Endothelial cell of umbilical vein (primary cell): Measurements from ENCODE around the gene HOXD10. TPM values are rescaled to one million over a fixed set of nuclear protein-coding genes. Genes with fewer than 3 reads are reported as not detected.

Experiments used
- BruUV-seq: library from RNA; stranded (reverse); fragments of 400-500 nt; replicated peaks from 2 replicates; lab custom pipeline; 2021; lab: Mats Ljungman, UMichigan
- CTCF ChIA-PET: fragments of 300-600, 350-600 bp; sonication (Branson Sonifier 250); formaldehyde crosslinking; loops from one replicate; lab custom pipeline; 2021; ENCODE audit warnings: antibody characterized with exemption, inconsistent platforms; lab: Charles Lee
- POLR2A ChIA-PET: fragments of 300-600, 350-600 bp; sonication (Branson Sonifier 250); formaldehyde crosslinking; loops from one replicate; lab custom pipeline; 2021; ENCODE audit warnings: antibody characterized with exemption, inconsistent platforms; lab: Charles Lee
- DNase-seq: peaks from one replicate; pipeline ENCODE4 v3.0.0-alpha.2; 2011; ENCODE audit warnings: low read depth, low spot score
- FAIRE-seq: peaks from 2 replicates; lab custom pipeline; 2011; peaks lifted over from hg19 to GRCh38; lab: Jason Lieb, UNC
- H2AFZ ChIP-seq: 2 replicates; pipeline ENCODE4 v1.6.0; 2012; ENCODE audit warnings: low read depth, low read length, control low read depth, inconsistent platforms
- H3K27ac ChIP-seq: 2 replicates; pipeline ENCODE4 v1.5.1; 2011; ENCODE audit warnings: low read depth, mild to moderate bottlenecking, control low read depth, low read length, moderate library complexity; ENCODE audit not compliant: insufficient read depth
- H3K27me3 ChIP-seq, 2 experiments: 2 replicates each; pipeline versions ENCODE4 v1.6.0 to v1.6.1; 2011; ENCODE audit warnings: low read length in 2 of 2, mixed read lengths in 1 of 2; ENCODE audit not compliant: control insufficient read depth in 2 of 2, insufficient read depth in 2 of 2
- H3K36me3 ChIP-seq, 2 experiments: 2 replicates in 1 of 2; 3 replicates in 1 of 2; pipeline ENCODE4 v1.5.1; 2011; ENCODE audit warnings: low read length in 2 of 2, mild to moderate bottlenecking in 1 of 2, moderate library complexity in 1 of 2; ENCODE audit not compliant: control insufficient read depth in 2 of 2, insufficient read depth in 2 of 2; ENCODE audit errors: extremely low read depth in 1 of 2
- H3K4me1 ChIP-seq: 3 replicates; pipeline ENCODE4 v1.5.1; 2011; ENCODE audit warnings: mild to moderate bottlenecking, low read length; ENCODE audit not compliant: control insufficient read depth, insufficient read depth; ENCODE audit errors: extremely low read depth
- H3K4me2 ChIP-seq: 2 replicates; pipeline ENCODE4 v1.6.1; 2011; ENCODE audit warnings: low read length, control low read depth, mixed read lengths; ENCODE audit not compliant: insufficient read depth
- H3K4me3 ChIP-seq, 3 experiments: fragments of 200-600 bp in 1 of 3; sonication (generic), shearing (Covaris generic) in 1 of 3; replicated peaks in 1 of 3; 2 replicates each; pipeline ENCODE4 v1.5.1; 2011 to 2016; ENCODE audit warnings: control low read depth in 3 of 3, low read length in 3 of 3, mild to moderate bottlenecking in 2 of 3, inconsistent platforms in 1 of 3, low read depth in 1 of 3, moderate library complexity in 1 of 3; ENCODE audit not compliant: insufficient read depth in 1 of 3
- H3K79me2 ChIP-seq: 2 replicates; pipeline ENCODE4 v1.6.0; 2012; ENCODE audit warnings: low read length, inconsistent platforms; ENCODE audit not compliant: control insufficient read depth, insufficient read depth
- H3K9ac ChIP-seq: replicated peaks from 2 replicates; pipeline ENCODE3; 2011; ENCODE audit warnings: low read length, control low read depth; ENCODE audit not compliant: insufficient read depth; ENCODE audit errors: extremely low read depth
- H3K9me1 ChIP-seq: replicated peaks from 3 replicates; pipeline ENCODE4 v1.6.0; 2011; ENCODE audit warnings: mild to moderate bottlenecking, low read length; ENCODE audit not compliant: control insufficient read depth, insufficient read depth; ENCODE audit errors: extremely low read depth
- H3K9me3 ChIP-seq: replicated peaks from 2 replicates; pipeline ENCODE4 v1.5.1; 2012; ENCODE audit warnings: low read length, inconsistent platforms; ENCODE audit not compliant: control insufficient read depth, insufficient read depth
- H4K20me1 ChIP-seq: replicated peaks from 2 replicates; pipeline ENCODE3; 2011; ENCODE audit warnings: mild to moderate bottlenecking, low read length; ENCODE audit not compliant: control insufficient read depth, insufficient read depth; ENCODE audit errors: extremely low read depth
- EZH2 ChIP-seq: IDR thresholded peaks from 2 replicates; pipeline ENCODE4 v1.6.1; 2012; ENCODE audit warnings: borderline replicate concordance, low read depth, mild to moderate bottlenecking, moderate library complexity, low read length, inconsistent platforms; ENCODE audit not compliant: severe bottlenecking
- FOS ChIP-seq: IDR thresholded peaks from 2 replicates; pipeline ENCODE4 v1.6.1; 2011; ENCODE audit warnings: mild to moderate bottlenecking, low read length, moderate library complexity, borderline replicate concordance; ENCODE audit not compliant: insufficient read depth
- GATA2 ChIP-seq: IDR thresholded peaks from 2 replicates; pipeline ENCODE4 v1.7.0; 2011; ENCODE audit warnings: low read depth, mild to moderate bottlenecking, moderate library complexity, mixed read lengths, low read length; ENCODE audit not compliant: insufficient read length, insufficient read depth
- JUN ChIP-seq: IDR thresholded peaks from 2 replicates; pipeline ENCODE4 v1.6.1; 2011; ENCODE audit warnings: borderline replicate concordance, low read depth; ENCODE audit not compliant: insufficient read length, insufficient read depth
- MYC ChIP-seq: IDR thresholded peaks from one replicate; pipeline ENCODE4 v1.6.1; 2011; ENCODE audit warnings: mild to moderate bottlenecking, low read depth, low read length
- POLR2A ChIP-seq: IDR thresholded peaks from 2 replicates; pipeline ENCODE4 v1.6.1; 2012; ENCODE audit warnings: low read depth, mild to moderate bottlenecking, control low read depth, low read length
- POLR2AphosphoS5 ChIP-seq: IDR thresholded peaks from 2 replicates; pipeline ENCODE4 v1.6.1; 2012; ENCODE audit warnings: low read depth, mild to moderate bottlenecking, control low read depth, low read length, moderate library complexity; ENCODE audit not compliant: insufficient read depth
- dilution Hi-C: fragments of 300-500 bp; cut with MboI; formaldehyde crosslinking; loops from one replicate; pipeline ENCODE4 v1.15.0; 2019; ENCODE audit warnings: low sequenced_read_pairs; ENCODE audit not compliant: extremely low pct_ligation_motif_present
- intact Hi-C: fragments of 100-400 bp; cut with micrococcal nuclease; formaldehyde crosslinking; loops from one replicate; pipeline ENCODE4 v1.10.0; 2022
- polyA plus RNA-seq, 4 experiments: library from polyadenylated mRNA; depleted of rRNA in 3 of 4; stranded (reverse) in 3 of 4; unstranded in 1 of 4; fragments of >200 nt; gene quantifications; 2 replicates each; pipeline versions ENCODE4 v1.2.1 to v1.2.3, GENCODE V29; 2011 to 2012; ENCODE audit warnings: missing spikeins in 1 of 4
- total RNA-seq: library from RNA; stranded (reverse); gene quantifications from 2 replicates; pipeline ENCODE4 v1.2.3, GENCODE V29; 2021
- TF ChIP-seq, protein P1 (sequence below), 2 donors: IDR thresholded peaks; 1 replicate in 1 of 2; 2 replicates in 1 of 2; pipeline ENCODE4 v1.5.1; 2011; ENCODE audit warnings: low read length in 2 of 2, mild to moderate bottlenecking in 2 of 2, moderate library complexity in 2 of 2, control low read depth in 1 of 2, inconsistent platforms in 1 of 2, low read depth in 1 of 2; ENCODE audit not compliant: insufficient read depth in 1 of 2; ENCODE audit errors: extremely low read depth in 1 of 2
- TF ChIP-seq, protein P2 (sequence below): IDR thresholded peaks from 2 replicates; pipeline ENCODE4 v1.6.1; 2011; ENCODE audit not compliant: insufficient read depth, insufficient read length

HOXD10 gene
- total and polyA plus RNA-seq, 2 donors (not counting 3 experiments of a cell fraction or from before 2014, with no cell fraction given): not detected

DNA sequence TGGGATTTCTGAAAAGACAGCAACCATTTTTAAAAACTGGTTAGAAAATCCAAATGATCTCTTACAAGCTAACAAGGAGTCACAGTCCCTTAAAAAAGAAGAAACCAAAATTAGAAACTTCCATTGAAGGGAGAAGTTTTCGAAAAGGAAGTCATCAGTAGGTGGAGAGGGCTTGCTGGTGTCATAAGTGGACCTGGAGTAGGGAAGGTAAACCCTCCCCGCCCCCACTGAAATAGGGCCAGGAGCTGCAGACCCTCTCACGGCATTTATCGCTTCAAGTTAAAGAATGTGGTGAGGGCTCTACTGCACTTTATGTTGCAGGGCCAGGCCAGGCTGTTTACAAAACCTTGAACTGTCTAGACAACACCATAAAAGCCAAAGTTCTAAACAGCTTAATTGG lies 6.6 kb upstream of the HOXD10 start:
- no peaks in the 10 kb centered on the region for H3K36me3 ChIP-seq
- no peaks in the 10 kb centered on the region for H3K9me1 ChIP-seq
- H3K79me2 ChIP-seq: no peaks in the 10 kb centered on the region
- no peak for TF ChIP-seq JUN
- no peak for TF ChIP-seq POLR2A
- no peak for TF ChIP-seq FOS
- POLR2A ChIA-PET: no interaction called here
- no peak overlapping the region for H3K4me3 ChIP-seq
- FAIRE-seq (no peak), DNase-seq (no peak)
- no peak overlapping the region for H3K9ac ChIP-seq
- H3K4me1 ChIP-seq: no peaks in the 10 kb centered on the region
- no peaks in the 10 kb centered on the region for H3K9me3 ChIP-seq
- no peak overlapping the region for H3K4me2 ChIP-seq
- intact Hi-C loops (no loop called here), dilution Hi-C loops (no loop called here)
- peaks cover 83 to 96% of the 10 kb centered on the region in 2 experiments for H3K27me3 ChIP-seq
- H4K20me1 ChIP-seq: no peaks in the 10 kb centered on the region
- no peak overlapping the region for H2AFZ ChIP-seq
- no TSS peak for BruUV-seq
- CTCF ChIA-PET: interaction anchor here (0.7 to 4.3 kb wide), 11 partner anchors 8 to 1410 kb away, joined by 3 to 24 read pairs (median 15); partner anchors contain the start of gene HOXD9
- H3K27ac ChIP-seq: no peak overlapping the region

DNA sequence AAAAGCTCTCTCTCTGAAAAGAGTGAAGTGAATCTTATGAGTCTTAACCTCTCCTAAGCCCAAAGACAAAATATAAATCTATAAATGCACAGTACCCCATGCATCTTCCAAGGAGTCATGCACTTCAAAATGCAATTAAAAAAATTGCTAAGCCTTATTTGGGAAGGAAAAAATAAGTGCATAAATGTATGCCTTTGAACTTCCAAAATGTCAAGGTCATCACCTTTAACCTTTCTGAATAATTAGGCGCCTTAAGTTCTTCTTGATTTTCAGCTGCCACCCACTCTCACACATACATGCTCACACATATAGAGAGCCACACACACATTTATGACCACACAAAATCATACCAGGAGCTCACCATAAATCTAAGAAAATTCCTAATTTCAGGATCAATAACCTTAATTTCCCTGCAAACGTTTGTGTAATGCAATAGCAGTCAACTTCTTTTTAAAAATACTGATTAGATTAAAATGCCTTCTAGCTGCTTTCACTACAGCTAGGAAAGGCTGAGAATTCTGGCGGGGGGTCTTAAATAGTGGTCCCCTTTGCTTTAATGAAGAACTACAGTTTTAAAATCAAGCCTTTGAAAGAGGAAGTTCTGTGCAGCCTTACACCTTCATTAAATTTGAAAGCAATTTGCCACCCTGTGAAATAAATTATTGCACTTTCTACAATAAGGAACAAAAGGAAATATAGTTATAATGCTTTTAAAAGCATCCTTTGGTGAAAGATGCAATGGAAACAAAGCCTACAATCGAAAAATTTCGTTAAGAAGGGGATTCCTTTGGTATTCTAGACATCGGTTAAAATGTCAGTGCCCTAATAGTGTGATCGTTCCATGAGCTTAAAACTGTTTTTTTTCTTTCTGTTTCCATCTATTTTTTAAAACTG lies 5.9 kb upstream of the HOXD10 start:
- FAIRE-seq (no peak), DNase-seq (no peak)
- H3K9me3 ChIP-seq: no peaks in the 10 kb centered on the region
- no peaks in the 10 kb centered on the region for H4K20me1 ChIP-seq
- H3K27ac ChIP-seq: no peak overlapping the region
- H3K36me3 ChIP-seq: no peaks in the 10 kb centered on the region
- no peaks in the 10 kb centered on the region for H3K9me1 ChIP-seq
- POLR2A ChIA-PET: no interaction called here
- intact Hi-C loops (no loop called here), dilution Hi-C loops (no loop called here)
- no peak overlapping the region for H3K9ac ChIP-seq
- H3K27me3 ChIP-seq: peaks cover 82 to 96% of the 10 kb centered on the region in 2 experiments
- CTCF ChIA-PET: interaction anchor here (0.6 to 4.3 kb wide), 21 partner anchors 8 to 1411 kb away, joined by 3 to 24 read pairs (median 6); partner anchors contain the start of gene HOXD9
- H3K4me3 ChIP-seq: no peak overlapping the region
- TF ChIP-seq, protein P1, sequence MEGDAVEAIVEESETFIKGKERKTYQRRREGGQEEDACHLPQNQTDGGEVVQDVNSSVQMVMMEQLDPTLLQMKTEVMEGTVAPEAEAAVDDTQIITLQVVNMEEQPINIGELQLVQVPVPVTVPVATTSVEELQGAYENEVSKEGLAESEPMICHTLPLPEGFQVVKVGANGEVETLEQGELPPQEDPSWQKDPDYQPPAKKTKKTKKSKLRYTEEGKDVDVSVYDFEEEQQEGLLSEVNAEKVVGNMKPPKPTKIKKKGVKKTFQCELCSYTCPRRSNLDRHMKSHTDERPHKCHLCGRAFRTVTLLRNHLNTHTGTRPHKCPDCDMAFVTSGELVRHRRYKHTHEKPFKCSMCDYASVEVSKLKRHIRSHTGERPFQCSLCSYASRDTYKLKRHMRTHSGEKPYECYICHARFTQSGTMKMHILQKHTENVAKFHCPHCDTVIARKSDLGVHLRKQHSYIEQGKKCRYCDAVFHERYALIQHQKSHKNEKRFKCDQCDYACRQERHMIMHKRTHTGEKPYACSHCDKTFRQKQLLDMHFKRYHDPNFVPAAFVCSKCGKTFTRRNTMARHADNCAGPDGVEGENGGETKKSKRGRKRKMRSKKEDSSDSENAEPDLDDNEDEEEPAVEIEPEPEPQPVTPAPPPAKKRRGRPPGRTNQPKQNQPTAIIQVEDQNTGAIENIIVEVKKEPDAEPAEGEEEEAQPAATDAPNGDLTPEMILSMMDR (IDR thresholded peaks at IDR 0.05; ENCODE audit: extremely low read depth in 1 of 2, insufficient read depth in 1 of 2, low read depth in 1 of 2, low read length in 2 of 2): no peak
- no peak for TF ChIP-seq MYC
- TF ChIP-seq POLR2AphosphoS5: no peak
- TF ChIP-seq GATA2: no peak
- no peak for TF ChIP-seq FOS
- no peak for TF ChIP-seq JUN
- TF ChIP-seq EZH2: no peak
- TF ChIP-seq POLR2A: no peak
- TF ChIP-seq, protein P2, sequence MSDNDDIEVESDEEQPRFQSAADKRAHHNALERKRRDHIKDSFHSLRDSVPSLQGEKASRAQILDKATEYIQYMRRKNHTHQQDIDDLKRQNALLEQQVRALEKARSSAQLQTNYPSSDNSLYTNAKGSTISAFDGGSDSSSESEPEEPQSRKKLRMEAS: no peak
- no TSS peak for BruUV-seq
- H2AFZ ChIP-seq: no peak overlapping the region
- no peaks in the 10 kb centered on the region for H3K79me2 ChIP-seq
- H3K4me1 ChIP-seq: no peaks in the 10 kb centered on the region
- H3K4me2 ChIP-seq: no peak overlapping the region
